Gastrocnemius medialis (tissue), 4 donors: ENCODE results near the gene CLPTM1L. TPM values are rescaled to one million over a fixed set of nuclear protein-coding genes. Genes with fewer than 3 reads are reported as not detected.

Experiments used
- ATAC-seq, 2 donors: fragments of 150-250 bp; one replicate each; pipeline ENCODE4 v1.9.1; 2016
- DNase-seq, 2 donors: peaks; one replicate each; pipeline ENCODE4 v3.0.0-alpha.2; 2019
- H3K27ac ChIP-seq, 4 donors: fragments of 200-600 bp; sonication (generic); 1 replicate in 1 of 4; 2 replicates in 3 of 4; pipeline ENCODE4 v1.5.1; 2016 to 2018; ENCODE audit warnings: mild to moderate bottlenecking in 2 of 4, moderate library complexity in 1 of 4
- H3K27me3 ChIP-seq, 3 donors: fragments of 200-600 bp; sonication (generic) in 2 of 3; 1 replicate in 1 of 3; 2 replicates in 2 of 3; pipeline versions ENCODE4 v1.5.1 to v1.6.0; 2016 to 2019; ENCODE audit warnings: mild to moderate bottlenecking in 1 of 3, moderate library complexity in 1 of 3
- H3K36me3 ChIP-seq, 2 donors: fragments of 200-600 bp; sonication (generic) in 1 of 2; one replicate each; pipeline ENCODE4 v1.5.1; 2017 to 2018
- H3K4me1 ChIP-seq, 2 donors: fragments of 200-600 bp; sonication (generic) in 1 of 2; one replicate each; pipeline ENCODE4 v1.5.1; 2016 to 2017; ENCODE audit warnings: mild to moderate bottlenecking in 2 of 2
- H3K4me3 ChIP-seq, 4 donors: fragments of 200-600 bp; sonication (generic) in 3 of 4; 1 replicate in 1 of 4; 2 replicates in 3 of 4; pipeline ENCODE4 v1.5.1; 2016 to 2019; ENCODE audit warnings: mild to moderate bottlenecking in 2 of 4
- H3K9me3 ChIP-seq, 3 donors: fragments of 200-600 bp; sonication (generic) in 2 of 3; 1 replicate in 1 of 3; 2 replicates in 2 of 3; pipeline ENCODE4 v1.5.1; 2016 to 2019
- POLR2A ChIP-seq, 2 donors: fragments of 450-650 bp; IDR thresholded peaks; one replicate each; pipeline ENCODE4 v1.6.1; 2017; ENCODE audit warnings: antibody characterized with exemption in 2 of 2, mild to moderate bottlenecking in 2 of 2, moderate library complexity in 2 of 2
- in situ Hi-C, 4 donors: fragments of 200-750 bp; cut with MboI; loops; one replicate each; pipeline versions ENCODE4 v1.15.0 to v1.8.0; 2017; ENCODE audit warnings: low sequenced_read_pairs in 4 of 4
- intact Hi-C: fragments of 100-400 bp; cut with DNase I; formaldehyde crosslinking; loops from one replicate; pipeline ENCODE4 v1.15.1; 2023; ENCODE audit warnings: low total_unique reads
- total RNA-seq, 4 donors: library from RNA; depleted of rRNA; stranded (reverse); fragments of >200 nt; gene quantifications; one replicate each; pipeline versions ENCODE4 v1.1.0 to v1.2.3, GENCODE V29; 2016
- TF ChIP-seq, protein P1 (sequence below), 5 experiments: fragments of 450-650 bp in 3 of 5; fragments of 200-600 bp in 2 of 5; sonication (generic) in 2 of 5; IDR thresholded peaks in 4 of 5; conservative IDR thresholded peaks in 1 of 5; 1 replicate in 4 of 5; 2 replicates in 1 of 5; pipeline ENCODE4 v1.5.1; 2016 to 2019; ENCODE audit warnings: antibody characterized with exemption in 5 of 5, mild to moderate bottlenecking in 3 of 5, moderate library complexity in 3 of 5

CLPTM1L gene
- total RNA-seq, 4 donors from 2014 or later, result 29.4 to 41.0 (median 36.8) TPM

DNA sequence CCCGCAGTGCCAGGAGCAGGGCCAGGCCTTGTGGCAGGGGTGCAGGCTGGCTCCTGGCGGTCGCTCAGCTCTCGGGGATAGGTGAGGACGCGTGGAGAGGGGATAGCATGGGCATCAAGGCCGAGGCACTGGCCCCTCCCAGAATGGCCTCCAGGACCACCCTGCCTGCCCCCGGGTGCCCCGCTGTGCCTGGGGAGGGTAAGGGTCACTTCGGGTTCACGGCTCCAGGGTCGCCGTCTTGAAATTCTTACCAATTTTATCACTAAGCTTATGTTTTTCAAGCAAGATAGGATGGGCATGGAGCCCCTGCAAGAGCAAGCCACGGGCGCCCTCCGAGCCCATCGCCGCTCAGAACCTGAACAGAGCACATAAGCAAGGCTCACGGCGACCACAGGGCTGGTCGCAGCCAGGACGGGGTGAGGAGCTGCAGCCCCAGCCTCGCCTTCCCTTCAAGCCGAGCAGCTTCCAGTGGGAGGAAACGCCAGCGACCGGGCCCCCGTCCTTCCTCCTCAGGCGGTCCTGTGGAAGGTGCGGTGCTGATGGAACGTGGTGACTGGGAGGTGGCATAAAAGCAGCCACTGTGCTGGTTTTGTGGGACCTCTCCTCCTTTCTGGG lies 14.2 kb upstream of the CLPTM1L start:
- DNase-seq (no peak), ATAC-seq (no peak)
- no peaks in the 10 kb centered on the region for H3K4me1 ChIP-seq
- no peak overlapping the region for H3K27ac ChIP-seq
- no peak overlapping the region for H3K4me3 ChIP-seq
- no peak for TF ChIP-seq POLR2A (IDR thresholded peaks at IDR 0.05)
- TF ChIP-seq, protein P1, sequence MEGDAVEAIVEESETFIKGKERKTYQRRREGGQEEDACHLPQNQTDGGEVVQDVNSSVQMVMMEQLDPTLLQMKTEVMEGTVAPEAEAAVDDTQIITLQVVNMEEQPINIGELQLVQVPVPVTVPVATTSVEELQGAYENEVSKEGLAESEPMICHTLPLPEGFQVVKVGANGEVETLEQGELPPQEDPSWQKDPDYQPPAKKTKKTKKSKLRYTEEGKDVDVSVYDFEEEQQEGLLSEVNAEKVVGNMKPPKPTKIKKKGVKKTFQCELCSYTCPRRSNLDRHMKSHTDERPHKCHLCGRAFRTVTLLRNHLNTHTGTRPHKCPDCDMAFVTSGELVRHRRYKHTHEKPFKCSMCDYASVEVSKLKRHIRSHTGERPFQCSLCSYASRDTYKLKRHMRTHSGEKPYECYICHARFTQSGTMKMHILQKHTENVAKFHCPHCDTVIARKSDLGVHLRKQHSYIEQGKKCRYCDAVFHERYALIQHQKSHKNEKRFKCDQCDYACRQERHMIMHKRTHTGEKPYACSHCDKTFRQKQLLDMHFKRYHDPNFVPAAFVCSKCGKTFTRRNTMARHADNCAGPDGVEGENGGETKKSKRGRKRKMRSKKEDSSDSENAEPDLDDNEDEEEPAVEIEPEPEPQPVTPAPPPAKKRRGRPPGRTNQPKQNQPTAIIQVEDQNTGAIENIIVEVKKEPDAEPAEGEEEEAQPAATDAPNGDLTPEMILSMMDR (IDR thresholded peaks at IDR 0.05 in 4 of 5, conservative IDR thresholded peaks at IDR 0.05 in 1 of 5), result no peak
- intact Hi-C loops (no loop called here), in situ Hi-C loops (no loop called here)
- H3K36me3 ChIP-seq, result no peaks in the 10 kb centered on the region
- H3K27me3 ChIP-seq, result peaks cover 13 to 31% (median 17%) of the 10 kb centered on the region in 3 donors
- H3K9me3 ChIP-seq, result no peaks in the 10 kb centered on the region

- Histone ChIP-seq H3K27ac (no peak overlapping the region), H3K9me3 (no peaks in the 10 kb centered on the region), H3K36me3 (no peaks in the 10 kb centered on the region), H3K4me3 (no peak overlapping the region), H3K27me3 (peaks cover 13 to 31% (median 13%) of the 10 kb centered on the region in 3 donors), H3K4me1 (no peaks in the 10 kb centered on the region)
- ATAC-seq (no peak), DNase-seq (no peak)
- TF ChIP-seq POLR2A (IDR thresholded peaks at IDR 0.05), result no peak
- TF ChIP-seq, protein P1 (IDR thresholded peaks at IDR 0.05 in 4 of 5, conservative IDR thresholded peaks at IDR 0.05 in 1 of 5), result no peak
- intact Hi-C loops (no loop called here), in situ Hi-C loops (no loop called here)
These were observed 13.8 kb upstream of the CLPTM1L start for GRCh38 chr5:1358726-1359025.

DNA sequence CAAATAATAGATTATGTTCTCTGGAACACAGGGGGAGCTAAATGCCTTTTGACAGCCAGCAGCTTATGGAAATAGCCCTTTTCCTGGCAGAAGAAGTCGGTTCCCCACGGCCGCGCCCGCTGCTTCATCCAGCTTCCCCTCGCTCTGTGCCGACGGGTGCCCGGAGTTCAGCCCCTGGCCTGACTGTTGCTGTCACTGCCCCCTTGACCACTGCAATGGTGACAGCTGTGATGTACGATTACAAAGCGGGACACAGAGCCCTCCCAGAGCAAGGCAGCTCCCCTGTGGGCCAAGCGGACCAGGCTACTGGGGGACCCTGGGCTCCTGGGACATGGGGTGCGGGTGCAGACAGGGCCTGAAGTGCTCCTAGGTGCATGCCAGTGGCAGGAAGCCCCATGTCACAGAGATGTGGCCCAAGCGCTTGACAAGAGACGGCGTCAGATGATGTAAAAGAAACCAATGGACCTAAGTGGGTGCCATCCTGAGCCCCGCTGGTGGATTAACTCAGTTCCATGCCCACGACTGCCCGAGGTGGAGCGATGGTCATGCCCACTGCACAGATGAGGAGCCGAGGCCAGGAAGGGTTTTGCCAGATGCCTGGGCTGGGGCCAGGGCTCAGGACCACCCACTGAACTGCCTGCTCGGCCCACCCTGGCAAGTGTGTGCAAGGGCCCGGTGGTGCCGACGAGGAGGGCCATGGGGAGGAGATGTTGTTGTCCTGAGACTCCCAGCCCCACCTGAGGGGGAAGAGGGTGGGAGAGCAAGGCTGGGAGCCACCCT lies 13.2 kb upstream of the CLPTM1L start:
- Histone ChIP-seq H3K27ac (no peak overlapping the region), H3K9me3 (no peaks in the 10 kb centered on the region), H3K4me1 (no peaks in the 10 kb centered on the region), H3K4me3 (no peak overlapping the region), H3K36me3 (no peaks in the 10 kb centered on the region), H3K27me3 (peaks cover 13 to 30% (median 13%) of the 10 kb centered on the region in 3 donors)
- intact Hi-C loops (no loop called here), in situ Hi-C loops (no loop called here)
- no peak for DNase-seq
- TF ChIP-seq, protein P1 (IDR thresholded peaks at IDR 0.05 in 4 of 5, conservative IDR thresholded peaks at IDR 0.05 in 1 of 5), result no peak
- no peak for TF ChIP-seq POLR2A (IDR thresholded peaks at IDR 0.05)
- ATAC-seq, result no peak

GRCh38 chr5:1356873-1357787 lies 12.2 kb upstream of the CLPTM1L start:
- no peak for DNase-seq
- Histone ChIP-seq H3K27me3 (peaks cover 10 to 23% (median 13%) of the 10 kb centered on the region in 3 donors), H3K27ac (no peak overlapping the region), H3K4me3 (no peak overlapping the region), H3K9me3 (no peaks in the 10 kb centered on the region), H3K36me3 (no peaks in the 10 kb centered on the region), H3K4me1 (no peaks in the 10 kb centered on the region)
- TF ChIP-seq, protein P1 (IDR thresholded peaks at IDR 0.05 in 4 of 5, conservative IDR thresholded peaks at IDR 0.05 in 1 of 5), result no peak
- TF ChIP-seq POLR2A (IDR thresholded peaks at IDR 0.05), result no peak
- intact Hi-C loops, result no loop called here
- ATAC-seq, result no peak
- in situ Hi-C loops, result no loop called here
